Spinal cord (tissue), 10 donors: ENCODE data around the gene ID3. TPM values are rescaled to one million over a fixed set of nuclear protein-coding genes. Genes with fewer than 3 reads are reported as not detected.

ENCODE experiments used
- DNase-seq, 6 donors: peaks; one replicate each; pipeline versions ENCODE4 v3.0.0 to v3.0.0-alpha.2; 2013 to 2015; ENCODE audit warnings: low spot score in 6 of 6, low read depth in 4 of 6
- H3K27ac ChIP-seq: one replicate; pipeline ENCODE4 v1.5.1; 2013; ENCODE audit warnings: low read depth, low read length, control low read depth
- H3K27me3 ChIP-seq: one replicate; pipeline ENCODE4 v1.6.1; 2013; ENCODE audit warnings: low read length; ENCODE audit not compliant: control insufficient read depth, insufficient read depth
- H3K36me3 ChIP-seq: one replicate; pipeline ENCODE4 v1.6.1; 2013; ENCODE audit warnings: low read length; ENCODE audit not compliant: control insufficient read depth, insufficient read depth
- H3K4me1 ChIP-seq: one replicate; pipeline ENCODE4 v1.6.1; 2013; ENCODE audit warnings: low read length; ENCODE audit not compliant: control insufficient read depth, insufficient read depth
- H3K4me3 ChIP-seq: one replicate; pipeline ENCODE4 v1.5.1; 2013; ENCODE audit warnings: low read depth, low read length, control low read depth
- H3K9me3 ChIP-seq: one replicate; pipeline ENCODE4 v1.6.1; 2013; ENCODE audit warnings: low read length; ENCODE audit not compliant: control insufficient read depth, insufficient read depth
- WGBS: methylation state at CpG from one replicate; pipeline ENCODE4 v1.1.5; 2013; ENCODE audit warnings: missing lambda C conversion rate; ENCODE audit not compliant: insufficient coverage; 5-methylcytosine and 5-hydroxymethylcytosine counted together
- polyA plus RNA-seq, 2 donors: library from polyadenylated mRNA; unstranded; fragments of 120-200 nt; gene quantifications; one replicate each; pipeline ENCODE4 v1.2.1, GENCODE V29; 2013; ENCODE audit not compliant: insufficient read length in 2 of 2
- total RNA-seq, 2 donors: library from RNA; depleted of rRNA in 1 of 2; stranded (reverse); fragments of 120-200 nt in 1 of 2; fragments of >200 nt in 1 of 2; gene quantifications; one replicate each; pipeline versions ENCODE4 v1.2.3 to v1.2.4, GENCODE V29; 2013 to 2014
- donor health status: healthy.

Gene ID3
- total and polyA plus RNA-seq, 4 donors: 120 to 356 (median 200) TPM

DNA sequence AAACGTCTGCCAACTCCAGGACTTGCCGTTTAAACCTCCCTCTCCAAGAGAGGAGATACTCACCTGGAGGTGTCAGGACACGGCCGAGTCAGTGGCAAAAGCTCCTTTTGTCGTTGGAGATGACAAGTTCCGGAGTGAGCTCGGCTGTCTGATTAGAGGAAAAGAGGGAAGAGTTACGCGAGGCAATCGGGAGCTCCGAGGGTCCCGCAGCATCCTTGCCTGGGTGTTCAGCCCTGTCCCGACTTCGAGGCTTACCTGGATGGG, 497 bp downstream of the ID3 start:
- WGBS: 0% methylated on average over 13 of the region's 14 CpGs
- no peak for DNase-seq
- peaks cover 24% of the 10 kb centered on the region for H3K27me3 ChIP-seq
- peaks cover 6% of the 10 kb centered on the region for H3K36me3 ChIP-seq
- H3K9me3 ChIP-seq: no peaks in the 10 kb centered on the region
- peak overlapping the region; percentile 92 for H3K4me3 ChIP-seq
- H3K4me1 ChIP-seq: peaks cover 69% of the 10 kb centered on the region
- peak overlapping the region; percentile 97 for H3K27ac ChIP-seq

DNA sequence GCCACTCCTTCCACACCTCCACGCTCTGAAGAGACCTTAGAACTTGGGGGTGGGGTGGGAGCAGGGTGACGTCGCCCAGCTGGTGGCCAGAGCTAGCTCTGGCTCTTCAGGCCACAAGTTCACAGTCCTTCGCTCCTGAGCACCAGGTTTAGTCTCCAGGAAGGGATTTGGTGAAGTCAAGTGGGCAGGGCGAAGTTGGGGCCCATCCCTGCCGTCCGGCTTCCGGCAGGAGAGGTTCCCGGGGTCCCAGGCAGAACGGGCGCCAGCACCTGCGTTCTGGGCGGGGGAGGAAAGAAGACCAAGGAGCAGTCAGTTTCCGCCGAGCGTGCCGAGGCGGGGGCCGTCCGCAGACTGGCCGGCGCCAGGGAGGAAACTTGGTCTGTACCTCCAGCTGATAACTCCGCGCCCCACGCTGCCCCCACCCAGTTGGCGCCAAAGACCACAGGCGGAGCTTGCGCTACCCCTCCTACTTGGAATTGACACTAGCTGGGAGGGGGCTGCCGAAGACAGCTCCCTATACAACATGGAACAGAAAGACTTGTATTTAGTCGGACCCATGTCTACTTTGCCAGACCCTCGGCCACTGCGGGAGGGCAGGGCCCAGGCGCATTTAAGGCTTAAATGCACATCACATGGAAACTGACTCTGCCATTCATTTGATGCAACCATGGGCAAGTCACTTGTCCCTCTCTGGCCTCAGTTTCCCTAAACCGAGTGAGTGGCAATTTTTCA, 995 bp downstream of the ID3 start:
- peaks cover 70% of the 10 kb centered on the region for H3K4me1 ChIP-seq

DNA sequence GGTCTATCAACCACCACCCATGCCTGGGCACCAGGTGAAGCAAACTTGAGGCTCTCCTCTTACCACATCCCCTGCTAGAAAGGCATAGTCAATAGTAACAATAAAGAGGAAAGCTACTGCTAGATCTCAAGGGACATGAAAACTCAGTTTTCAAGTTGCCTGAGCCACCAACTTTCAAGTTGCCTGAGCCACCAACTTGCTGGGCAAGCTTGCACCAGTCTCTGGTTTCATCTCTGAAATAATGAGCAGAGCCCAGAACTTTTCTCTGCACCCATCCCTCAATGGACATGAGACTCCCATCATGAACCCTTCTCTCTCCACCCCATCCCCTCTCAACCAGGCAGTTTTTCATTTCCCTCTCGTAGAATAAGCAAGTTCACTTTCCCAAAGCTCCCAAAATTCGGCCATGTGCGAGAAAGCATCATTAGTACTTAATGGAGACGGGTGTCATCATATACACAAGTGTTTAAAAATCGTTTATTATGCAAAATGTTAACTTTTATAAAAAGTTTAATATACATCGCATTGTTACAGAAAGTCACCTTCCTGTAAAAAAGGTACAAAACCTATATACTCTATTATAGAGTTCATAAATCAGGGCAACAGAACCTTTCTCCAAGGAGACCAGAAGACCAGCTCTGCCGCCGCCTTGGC, 1.7 kb downstream of the ID3 start:
- WGBS: no CpG with 5 or more reads among the region's 8 CpGs
- Histone ChIP-seq H3K4me1 (peaks cover 66% of the 10 kb centered on the region), H3K4me3 (peak overlapping the region; percentile 92), H3K27me3 (peaks cover 24% of the 10 kb centered on the region), H3K9me3 (no peaks in the 10 kb centered on the region), H3K27ac (peak overlapping the region; percentile 97), H3K36me3 (peaks cover 6% of the 10 kb centered on the region)
- no peak for DNase-seq

More for the DNA sequence above, 995 bp downstream of the ID3 start:
- Histone ChIP-seq H3K27me3 (peaks cover 24% of the 10 kb centered on the region), H3K4me3 (peak overlapping the region; percentile 92), H3K36me3 (peaks cover 6% of the 10 kb centered on the region), H3K27ac (peak overlapping the region; percentile 97), H3K9me3 (no peaks in the 10 kb centered on the region)
- DNase-seq: no peak
- WGBS: 5% methylated on average over 33 of the region's 34 CpGs

DNA sequence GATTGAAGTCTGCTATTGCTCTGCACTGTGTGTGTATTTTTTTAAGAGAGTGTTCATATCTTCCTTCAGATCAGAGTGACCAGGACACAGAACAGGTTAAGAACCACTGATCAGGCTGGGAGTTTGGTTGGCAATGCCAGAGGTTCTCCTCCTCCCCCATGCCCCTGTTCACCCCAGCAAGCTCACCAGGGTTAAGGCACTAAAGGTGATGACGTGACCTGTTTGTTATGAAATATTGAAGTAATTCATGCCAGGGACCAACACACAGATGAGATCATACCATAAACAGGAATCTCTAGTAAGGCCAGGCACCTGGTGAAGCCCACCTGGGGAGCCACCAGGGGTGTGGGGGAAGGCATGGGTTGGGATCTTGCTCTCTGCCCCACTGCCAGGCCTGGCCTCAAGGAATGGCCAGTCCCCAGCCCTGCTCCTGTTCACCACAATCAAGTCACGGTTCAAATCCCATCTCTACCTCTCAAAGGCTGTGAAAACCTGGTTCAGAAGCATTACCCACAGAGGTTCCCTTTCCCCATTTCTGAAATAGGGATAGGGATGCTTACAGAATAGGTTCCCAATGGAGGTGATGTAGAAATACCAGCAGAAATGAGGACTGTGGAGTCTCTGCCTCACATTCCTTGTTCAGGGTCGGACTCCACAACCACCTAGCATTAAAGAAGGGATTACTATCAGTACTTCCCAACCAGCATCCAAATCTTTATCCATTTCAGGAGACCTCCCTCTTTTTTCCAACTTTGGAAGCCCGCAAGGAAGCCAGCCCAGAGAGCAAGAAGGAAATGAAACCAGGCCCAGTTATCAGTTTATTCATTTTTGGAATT, 2.4 kb downstream of the ID3 start:
- Histone ChIP-seq H3K4me1 (peaks cover 59% of the 10 kb centered on the region), H3K4me3 (peak overlapping the region; percentile 92), H3K36me3 (peaks cover 6% of the 10 kb centered on the region), H3K9me3 (no peaks in the 10 kb centered on the region), H3K27ac (peak overlapping the region; percentile 97), H3K27me3 (peaks cover 24% of the 10 kb centered on the region)
- WGBS: 79% methylated on average over 2 of the region's 4 CpGs
- DNase-seq: no peak

DNA sequence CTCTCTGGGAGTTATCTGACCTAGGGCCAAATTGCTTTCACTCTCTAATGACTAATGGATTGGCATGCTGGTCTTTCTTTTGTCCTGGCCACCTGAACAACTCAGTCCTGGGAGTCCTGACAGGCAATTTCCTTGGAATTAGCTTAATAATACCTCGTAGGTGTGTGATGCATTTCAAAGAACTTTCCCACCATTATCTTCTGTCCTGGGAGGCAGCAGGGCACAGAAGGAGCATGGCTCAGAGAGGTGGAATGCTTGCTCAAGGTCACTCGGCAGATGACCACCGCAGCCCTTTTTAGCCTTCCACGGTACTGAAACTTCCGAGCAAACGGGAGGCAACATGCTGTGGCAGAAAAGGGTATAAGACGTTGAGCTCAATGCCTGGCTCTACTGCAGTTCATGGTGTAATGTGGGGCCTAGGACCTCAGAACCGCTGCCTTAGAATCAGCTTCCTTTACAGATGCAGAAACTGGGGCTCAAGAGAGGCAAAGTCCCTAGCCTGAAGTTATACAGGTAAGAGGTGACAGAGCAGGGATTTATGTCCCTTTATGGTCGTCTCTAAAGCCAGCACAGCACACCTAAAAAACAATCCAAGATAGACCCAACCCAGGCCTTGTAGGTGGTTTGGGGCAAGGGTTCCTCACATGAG, 3.2 kb downstream of the ID3 start:
- 26% methylated on average over 6 of the region's 9 CpGs for WGBS
- DNase-seq: peak in 1 of 6 donors; percentile 41
- Histone ChIP-seq H3K4me3 (peak overlapping the region; percentile 92), H3K36me3 (peaks cover 6% of the 10 kb centered on the region), H3K4me1 (peaks cover 55% of the 10 kb centered on the region), H3K9me3 (no peaks in the 10 kb centered on the region), H3K27ac (peak overlapping the region; percentile 97), H3K27me3 (peaks cover 24% of the 10 kb centered on the region)

DNA sequence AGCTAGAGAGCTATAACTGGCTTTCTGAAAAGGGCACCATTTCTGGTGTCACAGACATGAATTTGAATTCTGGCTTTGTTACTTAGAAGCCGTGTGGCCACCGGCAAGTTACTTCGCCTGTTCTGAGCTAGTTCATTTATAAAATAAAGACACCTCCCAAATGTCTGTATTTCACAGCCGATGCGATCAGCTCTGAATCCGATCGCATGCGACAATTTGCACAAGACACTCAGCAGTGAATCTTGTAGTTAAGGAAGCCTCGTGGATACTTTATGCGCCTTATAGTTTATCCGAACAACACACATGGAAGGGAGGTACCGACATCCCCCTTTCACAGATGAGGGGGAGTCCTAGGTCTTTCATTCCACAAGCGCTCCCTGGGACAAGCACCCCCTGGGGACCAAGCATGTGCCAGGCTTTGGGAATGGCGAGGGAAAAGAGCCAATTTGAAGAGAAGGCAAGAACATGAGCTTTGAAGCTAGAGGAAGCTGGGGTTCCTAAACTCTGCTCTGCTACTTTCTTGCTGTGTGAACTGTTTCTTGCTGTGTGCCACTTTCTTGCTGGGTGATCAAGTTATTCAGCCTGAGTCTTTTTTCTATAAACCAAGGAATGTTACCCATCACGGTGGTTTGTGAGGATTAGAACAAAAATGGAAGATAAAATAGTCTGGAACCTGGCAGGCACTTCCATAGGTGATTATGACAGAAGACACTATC, 3.9 kb downstream of the ID3 start:
- Histone ChIP-seq H3K36me3 (peaks cover 6% of the 10 kb centered on the region), H3K27ac (peak overlapping the region; percentile 97), H3K4me1 (peaks cover 53% of the 10 kb centered on the region), H3K9me3 (no peaks in the 10 kb centered on the region), H3K27me3 (peaks cover 24% of the 10 kb centered on the region), H3K4me3 (peak overlapping the region; percentile 92)
- peak in 2 of 6 donors; percentile 78 to 79 for DNase-seq
- WGBS: 3% methylated on average over 5 of the region's 15 CpGs

DNA sequence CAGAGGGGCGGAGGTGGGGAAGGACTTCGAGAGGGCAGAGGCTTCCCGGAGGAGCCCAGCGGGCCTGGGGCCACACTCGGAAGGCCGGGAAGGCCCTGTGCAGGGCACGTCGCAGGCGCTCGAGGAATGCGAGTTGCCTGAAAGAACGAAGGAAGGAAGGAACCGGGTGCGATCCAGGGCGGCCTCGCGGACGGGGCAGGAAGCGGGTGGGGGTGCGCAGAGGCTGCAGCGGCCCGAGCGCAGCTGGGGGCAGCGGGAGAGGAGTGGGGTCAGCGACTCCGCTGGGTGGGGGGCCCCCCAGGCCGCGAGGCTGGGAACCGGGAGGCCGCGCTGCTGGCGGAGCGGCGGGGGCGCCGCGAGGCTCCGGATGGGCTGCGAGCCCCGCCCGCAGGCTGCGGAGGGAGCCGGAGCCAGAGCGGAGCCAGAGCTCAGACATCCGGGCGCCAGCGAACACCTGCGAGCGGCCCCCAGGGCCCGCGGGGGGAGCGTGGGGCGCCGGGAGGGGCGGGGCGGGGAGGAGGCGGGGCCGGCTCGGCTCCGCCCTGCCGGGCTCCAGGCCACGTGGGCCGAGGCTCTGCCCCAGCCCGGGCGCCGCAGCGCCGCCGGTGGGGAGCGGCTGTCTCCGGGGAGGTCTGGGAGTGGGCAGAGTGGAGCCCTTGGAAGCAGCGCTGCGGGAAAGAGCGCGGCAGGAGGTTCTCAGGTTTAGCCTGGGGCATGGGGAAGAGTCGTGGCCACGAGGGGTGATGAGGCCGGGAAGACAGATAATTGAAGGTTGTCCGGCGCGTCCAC, 4.6 kb downstream of the ID3 start:
- peaks cover 46% of the 10 kb centered on the region for H3K4me1 ChIP-seq
- H3K9me3 ChIP-seq: no peaks in the 10 kb centered on the region
- H3K27ac ChIP-seq: peak overlapping the region; percentile 97
- peaks cover 6% of the 10 kb centered on the region for H3K36me3 ChIP-seq
- peaks cover 17% of the 10 kb centered on the region for H3K27me3 ChIP-seq
- WGBS: under 1% methylated on average over 81 of the region's 81 CpGs
- peak in 3 of 6 donors; percentile 59 to 90 (median 86) for DNase-seq
- peak overlapping the region; percentile 92 for H3K4me3 ChIP-seq

DNA sequence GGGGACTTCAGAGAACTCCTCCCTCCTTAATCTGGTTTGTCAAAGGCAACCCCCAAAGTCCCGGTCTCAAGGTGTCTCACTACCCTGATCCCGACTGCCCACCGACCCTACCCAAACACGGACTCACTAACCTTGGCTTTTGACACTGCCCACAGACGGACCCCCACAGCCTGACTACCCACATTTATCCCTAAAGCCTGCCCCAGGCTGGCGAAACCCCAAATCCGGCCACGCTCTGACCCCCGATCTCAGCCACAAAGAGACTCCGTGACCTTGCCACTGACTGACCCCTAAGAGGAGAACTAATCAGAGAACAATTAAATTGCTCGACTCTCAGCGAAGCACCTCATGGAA, 5.2 kb downstream of the ID3 start:
- Histone ChIP-seq H3K36me3 (peaks cover 6% of the 10 kb centered on the region), H3K4me3 (peak overlapping the region; percentile 30), H3K4me1 (peaks cover 41% of the 10 kb centered on the region), H3K27ac (peak overlapping the region; percentile 78), H3K27me3 (peaks cover 12% of the 10 kb centered on the region), H3K9me3 (no peaks in the 10 kb centered on the region)
- WGBS: 34% methylated on average over 9 of the region's 12 CpGs
- DNase-seq: no peak
